GM12875 (cell line): Measurements from ENCODE around the gene EPB41L4A.

Experiments
- H3K4me3 ChIP-seq: one replicate; pipeline ENCODE4 v1.5.1; 2011; ENCODE audit warnings: low read depth, low read length, control low read depth
- CTCF ChIP-seq: IDR thresholded peaks from 2 replicates; pipeline ENCODE4 v1.5.1; 2011; ENCODE audit warnings: low read depth, mild to moderate bottlenecking, control low read depth, inconsistent platforms, low read length, moderate library complexity, borderline replicate concordance; ENCODE audit not compliant: insufficient read depth

The EPB41L4A gene

DNA sequence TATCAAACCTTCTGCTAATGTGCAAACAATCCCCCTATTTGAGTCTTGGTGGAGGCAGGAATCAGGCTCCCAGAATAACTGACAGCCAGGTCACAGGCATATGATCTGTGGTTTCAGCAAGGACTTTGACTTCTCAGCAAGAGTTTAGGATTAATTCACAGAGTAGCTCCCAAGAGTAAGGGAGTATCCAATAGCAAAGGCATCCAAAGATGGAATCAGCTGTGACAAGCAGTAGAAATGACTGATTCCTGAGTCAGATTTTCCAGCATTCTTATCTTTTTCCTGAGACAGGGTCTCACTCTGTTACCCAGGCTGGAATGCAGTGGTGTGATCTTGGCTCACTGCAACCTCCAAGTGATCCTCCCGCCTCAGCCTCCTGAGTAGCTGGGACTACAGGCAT, 108.3 kb downstream of the EPB41L4A start:
- TF ChIP-seq CTCF: no peak

DNA sequence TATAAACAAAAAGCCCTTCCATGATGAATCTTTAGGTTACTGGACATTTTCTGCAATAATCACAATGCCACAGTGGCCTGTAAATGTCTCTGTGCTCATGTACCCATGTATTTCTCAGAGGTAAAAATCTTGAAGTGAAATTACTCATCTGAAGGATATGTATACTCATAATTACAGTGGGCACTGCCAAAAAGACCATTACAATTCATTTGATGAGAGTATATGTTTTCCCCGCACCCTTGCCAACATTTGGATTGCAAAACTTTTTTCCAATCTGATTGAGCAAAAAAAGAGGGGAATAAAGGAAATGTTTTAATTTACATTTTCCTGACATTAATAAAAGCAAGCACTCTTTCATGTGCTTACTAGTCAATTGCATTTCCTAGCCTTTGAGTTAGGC, 110.5 kb downstream of the EPB41L4A start:
- no peak for TF ChIP-seq CTCF
- H3K4me3 ChIP-seq: no peak overlapping the region

More for the DNA sequence above, 108.3 kb downstream of the EPB41L4A start:
- no peak overlapping the region for H3K4me3 ChIP-seq

GRCh38 chr5:112306956-112307355, 112.1 kb downstream of the EPB41L4A start:
- H3K4me3 ChIP-seq: no peak overlapping the region
- no peak for TF ChIP-seq CTCF

DNA sequence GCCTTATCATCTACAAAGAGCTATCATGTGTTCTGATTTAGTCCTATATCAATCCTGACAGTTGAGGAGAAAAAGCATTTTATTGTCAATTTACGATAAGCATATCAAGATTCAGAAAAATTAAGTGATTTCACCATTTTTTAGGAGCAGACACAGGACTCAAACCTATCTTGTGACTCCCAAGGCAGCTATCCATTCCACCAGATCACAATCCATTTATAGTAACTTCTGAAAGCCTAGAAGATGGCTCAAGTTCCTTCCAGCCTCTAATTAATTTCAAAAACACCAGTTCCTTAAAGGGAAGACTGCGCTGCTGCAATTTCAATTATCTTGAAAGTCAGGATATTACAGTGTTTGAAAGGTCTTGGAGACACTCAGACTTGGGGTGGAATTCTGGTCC, 114.3 kb downstream of the EPB41L4A start:
- no peak overlapping the region for H3K4me3 ChIP-seq
- no peak for TF ChIP-seq CTCF

- TF ChIP-seq CTCF: no peak
- no peak overlapping the region for H3K4me3 ChIP-seq
Observed at GRCh38 chr5:112303685-112304084, 115.4 kb downstream of the EPB41L4A start.

DNA sequence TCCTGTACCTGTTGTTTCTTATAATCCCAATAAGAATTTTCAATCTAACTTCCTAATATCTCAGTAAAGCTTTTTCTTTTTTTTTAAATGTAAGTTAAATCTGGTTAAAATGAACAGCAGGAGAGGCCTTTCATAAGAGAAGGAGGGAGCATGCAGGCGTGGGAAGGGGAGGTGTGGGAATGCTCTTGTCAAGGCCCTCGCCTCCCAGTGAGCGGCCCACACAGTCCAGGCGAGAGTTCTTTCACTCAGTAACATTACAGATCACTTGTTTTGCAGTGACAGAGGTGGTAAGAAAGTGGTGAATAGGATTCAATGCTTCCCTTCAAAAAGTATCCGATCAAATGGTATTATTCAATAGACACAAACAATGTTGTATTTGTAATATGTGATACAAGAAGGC, 125.0 kb downstream of the EPB41L4A start:
- no peak for TF ChIP-seq CTCF
- no peak overlapping the region for H3K4me3 ChIP-seq

GRCh38 chr5:112293587-112293986, 125.5 kb downstream of the EPB41L4A start:
- no peak for TF ChIP-seq CTCF
- H3K4me3 ChIP-seq: no peak overlapping the region
